Upper lobe of left lung (tissue), 6 donors: ENCODE measurements around the gene ABCC5. TPM values are rescaled to one million over a fixed set of nuclear protein-coding genes. Genes with fewer than 3 reads are reported as not detected.

Experiments used
- ATAC-seq, 2 donors: fragments of 200-7000 bp; cut with Tn5 transposase; one replicate each; pipeline ENCODE4 v1.9.1; 2022; ENCODE audit warnings: mild to moderate bottlenecking in 2 of 2, moderate library complexity in 2 of 2; ENCODE audit not compliant: low FRiP score in 2 of 2
- DNase-seq, 2 donors: peaks; one replicate each; pipeline ENCODE4 v3.0.0-alpha.2; 2019 to 2020
- H3K27ac ChIP-seq, 4 donors: fragments of 200-600 bp; sonication (generic); one replicate each; pipeline ENCODE4 v1.5.1; 2016 to 2019
- H3K27me3 ChIP-seq, 4 donors: fragments of 200-600 bp; sonication (generic); one replicate each; pipeline ENCODE4 v1.5.1; 2017 to 2019
- H3K36me3 ChIP-seq, 4 donors: fragments of 200-600 bp; sonication (generic); one replicate each; pipeline ENCODE4 v1.5.1; 2016 to 2019
- H3K4me1 ChIP-seq, 4 donors: fragments of 200-600 bp; sonication (generic); one replicate each; pipeline ENCODE4 v1.5.1; 2018 to 2019
- H3K4me3 ChIP-seq, 4 donors: fragments of 200-600 bp; sonication (generic); one replicate each; pipeline ENCODE4 v1.5.1; 2017 to 2019; ENCODE audit warnings: mild to moderate bottlenecking in 2 of 4, moderate library complexity in 1 of 4
- H3K9me3 ChIP-seq, 4 donors: fragments of 200-600 bp; sonication (generic); one replicate each; pipeline ENCODE4 v1.5.1; 2018 to 2019
- EP300 ChIP-seq, 4 donors: sonication (generic); formaldehyde crosslinking; IDR thresholded peaks; one replicate each; pipeline ENCODE4 v1.5.1; 2017; ENCODE audit warnings: antibody characterized with exemption in 4 of 4, control low read depth in 2 of 4
- POLR2A ChIP-seq, 4 donors: fragments of 450-650 bp; IDR thresholded peaks; one replicate each; pipeline ENCODE4 v1.5.1; 2016 to 2017; ENCODE audit warnings: antibody characterized with exemption in 4 of 4, mild to moderate bottlenecking in 2 of 4
- POLR2AphosphoS5 ChIP-seq, 2 donors: sonication (generic); formaldehyde crosslinking; IDR thresholded peaks; one replicate each; pipeline ENCODE4 v1.5.1; 2017; ENCODE audit warnings: antibody characterized with exemption in 2 of 2
- WGBS, 2 donors: methylation state at CpG; one replicate each; pipeline ENCODE4 v1.1.5; 2017 to 2018; 5-methylcytosine and 5-hydroxymethylcytosine counted together
- total RNA-seq, 6 donors: library from RNA; depleted of rRNA in 4 of 6; stranded (reverse); fragments of >200 nt in 4 of 6; gene quantifications; one replicate each; pipeline versions ENCODE4 v1.1.0 to v1.2.1, GENCODE V29; 2016 to 2021
- TF ChIP-seq, protein P1 (sequence below), 6 experiments: fragments of 450-650 bp in 4 of 6; fragments of 200-600 bp in 2 of 6; sonication (generic) in 2 of 6; IDR thresholded peaks; one replicate each; pipeline ENCODE4 v1.5.1; 2016 to 2019; ENCODE audit warnings: antibody characterized with exemption in 6 of 6
- donor health status: DM: no; HTN: no; CAD: no; lungs with moderate emphysema.
- donor health status: DM: no; HTN: yes; CAD: no; lungs with severe emphysema.

The ABCC5 gene
- total RNA-seq, 6 donors from 2014 or later, result 13.2 to 107 (median 27.1) TPM

DNA sequence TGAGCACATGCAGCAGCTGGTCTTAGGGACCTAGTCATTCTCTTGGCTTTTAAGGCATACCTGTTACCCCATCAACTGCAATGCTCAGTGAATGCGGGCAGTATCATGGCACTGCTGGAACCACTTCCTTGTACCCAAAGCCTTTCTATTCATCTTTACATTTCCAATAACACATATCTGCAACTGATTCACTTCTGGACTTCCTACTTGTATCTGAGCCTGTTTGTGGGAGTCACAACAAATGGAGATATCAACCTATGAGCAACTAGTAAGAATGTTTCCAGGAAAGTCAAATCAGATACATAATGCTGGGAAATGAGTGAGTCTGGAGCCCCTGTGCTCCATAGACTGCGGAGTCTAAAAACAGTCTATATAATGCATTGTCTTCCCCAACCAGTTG, 71.6 kb downstream of the ABCC5 start:
- WGBS, 2 donors, result 97 to 100% methylated on average over 2 of the region's 2 CpGs
- TF ChIP-seq POLR2A (IDR thresholded peaks at IDR 0.05) (no peak), EP300 (IDR thresholded peaks at IDR 0.05) (no peak), POLR2AphosphoS5 (IDR thresholded peaks at IDR 0.05) (no peak)
- TF ChIP-seq, protein P1, sequence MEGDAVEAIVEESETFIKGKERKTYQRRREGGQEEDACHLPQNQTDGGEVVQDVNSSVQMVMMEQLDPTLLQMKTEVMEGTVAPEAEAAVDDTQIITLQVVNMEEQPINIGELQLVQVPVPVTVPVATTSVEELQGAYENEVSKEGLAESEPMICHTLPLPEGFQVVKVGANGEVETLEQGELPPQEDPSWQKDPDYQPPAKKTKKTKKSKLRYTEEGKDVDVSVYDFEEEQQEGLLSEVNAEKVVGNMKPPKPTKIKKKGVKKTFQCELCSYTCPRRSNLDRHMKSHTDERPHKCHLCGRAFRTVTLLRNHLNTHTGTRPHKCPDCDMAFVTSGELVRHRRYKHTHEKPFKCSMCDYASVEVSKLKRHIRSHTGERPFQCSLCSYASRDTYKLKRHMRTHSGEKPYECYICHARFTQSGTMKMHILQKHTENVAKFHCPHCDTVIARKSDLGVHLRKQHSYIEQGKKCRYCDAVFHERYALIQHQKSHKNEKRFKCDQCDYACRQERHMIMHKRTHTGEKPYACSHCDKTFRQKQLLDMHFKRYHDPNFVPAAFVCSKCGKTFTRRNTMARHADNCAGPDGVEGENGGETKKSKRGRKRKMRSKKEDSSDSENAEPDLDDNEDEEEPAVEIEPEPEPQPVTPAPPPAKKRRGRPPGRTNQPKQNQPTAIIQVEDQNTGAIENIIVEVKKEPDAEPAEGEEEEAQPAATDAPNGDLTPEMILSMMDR (IDR thresholded peaks at IDR 0.05), result no peak
- Histone ChIP-seq H3K27ac (no peak overlapping the region), H3K36me3 (peaks cover 12 to 63% (median 43%) of the 10 kb centered on the region in 4 donors), H3K27me3 (no peaks in the 10 kb centered on the region), H3K9me3 (no peaks in the 10 kb centered on the region), H3K4me1 (no peaks in the 10 kb centered on the region), H3K4me3 (no peak overlapping the region)
- DNase-seq (no peak), ATAC-seq (no peak)

DNA sequence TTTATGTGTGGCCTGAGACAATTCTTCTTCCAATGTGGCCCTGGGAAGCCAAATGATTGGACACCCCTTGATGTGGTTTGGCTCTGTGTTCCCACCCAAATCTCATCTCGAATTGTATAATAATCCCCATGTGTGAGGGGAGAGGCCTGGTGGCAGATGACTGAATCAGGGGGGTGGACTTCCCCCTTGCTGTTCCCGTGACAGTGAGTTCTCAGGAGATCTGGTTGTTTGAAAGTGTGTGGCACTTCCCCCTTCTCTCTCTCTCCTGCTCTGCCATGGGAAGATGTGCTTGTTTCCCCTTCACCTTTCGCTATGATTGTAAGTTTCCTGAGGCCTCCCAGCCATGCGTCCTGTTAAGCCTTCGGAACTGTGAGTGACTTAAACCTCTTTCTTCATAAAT, 72.9 kb downstream of the ABCC5 start:
- Histone ChIP-seq H3K27me3 (no peaks in the 10 kb centered on the region), H3K36me3 (peaks cover 12 to 61% (median 36%) of the 10 kb centered on the region in 4 donors), H3K9me3 (no peaks in the 10 kb centered on the region), H3K4me3 (no peak overlapping the region), H3K27ac (no peak overlapping the region), H3K4me1 (no peaks in the 10 kb centered on the region)
- TF ChIP-seq, protein P1 (IDR thresholded peaks at IDR 0.05), result no peak
- no peak for TF ChIP-seq EP300 (IDR thresholded peaks at IDR 0.05)
- WGBS, 2 donors, result 67 to 72% methylated on average over 5 of the region's 5 CpGs
- no peak for ATAC-seq
- DNase-seq, result no peak

DNA sequence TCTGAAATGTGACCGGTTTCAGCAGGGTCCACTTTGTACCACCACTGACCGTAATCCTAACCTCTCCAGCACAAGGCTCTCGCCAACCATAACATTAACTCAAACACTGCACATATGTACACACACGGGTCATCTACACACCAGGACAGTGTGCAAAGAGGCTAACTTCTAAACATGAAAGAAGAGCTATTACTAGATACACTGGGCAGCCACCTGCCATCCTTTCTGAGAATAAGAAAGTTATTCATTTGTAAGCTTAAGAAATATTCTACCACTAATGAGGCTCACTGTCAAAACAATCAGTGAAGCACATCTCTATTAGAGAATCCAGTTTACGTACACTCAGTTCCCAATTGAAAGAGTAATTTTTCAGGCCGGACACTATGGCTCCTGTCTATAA, 73.9 kb downstream of the ABCC5 start:
- H3K9me3 ChIP-seq, result no peaks in the 10 kb centered on the region
- 95 to 96% methylated on average over 6 of the region's 6 CpGs for WGBS, 2 donors
- H3K4me3 ChIP-seq, result no peak overlapping the region
- TF ChIP-seq EP300 (IDR thresholded peaks at IDR 0.05), result no peak
- TF ChIP-seq, protein P1 (IDR thresholded peaks at IDR 0.05), result no peak
- no peak for TF ChIP-seq POLR2AphosphoS5 (IDR thresholded peaks at IDR 0.05)
- no peak for TF ChIP-seq POLR2A (IDR thresholded peaks at IDR 0.05)
- H3K27me3 ChIP-seq, result no peaks in the 10 kb centered on the region
- no peaks in the 10 kb centered on the region for H3K4me1 ChIP-seq
- H3K27ac ChIP-seq, result no peak overlapping the region
- ATAC-seq, result no peak
- DNase-seq, result no peak
- H3K36me3 ChIP-seq, result peaks cover 6 to 55% (median 31%) of the 10 kb centered on the region in 4 donors

- H3K9me3 ChIP-seq, result no peaks in the 10 kb centered on the region
- ATAC-seq, result no peak
- TF ChIP-seq EP300 (IDR thresholded peaks at IDR 0.05), result no peak
- TF ChIP-seq POLR2AphosphoS5 (IDR thresholded peaks at IDR 0.05), result no peak
- no peak for TF ChIP-seq POLR2A (IDR thresholded peaks at IDR 0.05)
- TF ChIP-seq, protein P1 (IDR thresholded peaks at IDR 0.05), result no peak
- DNase-seq, result no peak
- H3K27me3 ChIP-seq, result no peaks in the 10 kb centered on the region
- 66 to 69% methylated on average over 2 of the region's 2 CpGs for WGBS, 2 donors
- H3K4me1 ChIP-seq, result no peaks in the 10 kb centered on the region
- H3K27ac ChIP-seq, result no peak overlapping the region
- H3K4me3 ChIP-seq, result no peak overlapping the region
- peaks cover 6 to 63% (median 40%) of the 10 kb centered on the region in 4 donors for H3K36me3 ChIP-seq
Measured at GRCh38 chr3:183941216-183941615, 76.5 kb downstream of the ABCC5 start.

GRCh38 chr3:183937601-183938286, 79.9 kb downstream of the ABCC5 start:
- ATAC-seq, result no peak

More at GRCh38 chr3:183937601-183938286, 79.9 kb downstream of the ABCC5 start:
- Histone ChIP-seq H3K27me3 (no peaks in the 10 kb centered on the region), H3K4me1 (no peaks in the 10 kb centered on the region), H3K36me3 (peaks cover 0 to 56% (median 26%) of the 10 kb centered on the region in 4 donors), H3K4me3 (no peak overlapping the region), H3K9me3 (no peaks in the 10 kb centered on the region), H3K27ac (no peak overlapping the region)
- TF ChIP-seq EP300 (IDR thresholded peaks at IDR 0.05) (no peak), POLR2A (IDR thresholded peaks at IDR 0.05) (no peak), POLR2AphosphoS5 (IDR thresholded peaks at IDR 0.05) (no peak)
- TF ChIP-seq, protein P1 (IDR thresholded peaks at IDR 0.05), result no peak
- 90 to 95% methylated on average over 8 to 10 of the region's 10 CpGs for WGBS, 2 donors
- no peak for DNase-seq
